ENCODE measurements around the gene ABCD1.

DNA sequence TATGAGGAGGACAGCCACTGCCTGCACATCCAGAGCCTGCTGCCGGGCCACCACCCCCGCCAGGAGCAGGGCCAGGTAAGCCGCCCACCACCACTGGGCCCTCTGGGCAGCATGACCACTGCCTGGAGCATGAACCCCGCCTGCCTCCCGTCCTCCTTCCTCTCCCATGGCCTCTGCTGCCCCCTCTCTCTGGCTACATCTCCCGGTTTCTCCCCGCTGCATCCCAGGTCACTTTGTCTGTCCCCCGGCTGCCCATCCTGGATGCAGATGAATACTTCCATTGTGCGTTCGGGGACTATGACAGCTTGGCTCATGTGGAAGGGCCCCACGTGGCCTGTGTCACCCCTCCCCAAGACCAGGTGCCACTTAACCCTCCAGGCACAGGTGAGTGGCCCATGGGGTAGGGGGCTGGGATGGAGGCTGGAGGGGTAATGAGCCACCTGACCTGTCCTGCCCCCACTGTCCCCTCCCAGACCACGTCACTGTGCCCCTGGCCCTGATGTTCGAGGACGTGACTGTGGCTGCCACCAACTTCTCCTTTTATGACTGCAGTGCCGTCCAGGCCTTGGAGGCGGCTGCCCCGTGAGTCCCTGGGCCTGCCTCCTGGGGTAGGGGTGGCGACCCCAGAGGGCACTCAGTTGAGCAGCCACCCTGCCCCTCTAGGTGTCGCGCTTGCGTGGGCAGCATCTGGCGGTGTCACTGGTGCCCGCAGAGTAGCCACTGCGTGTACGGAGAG, 45.4 kb downstream of the ABCD1 start:
- TF ChIP-seq, protein P1, sequence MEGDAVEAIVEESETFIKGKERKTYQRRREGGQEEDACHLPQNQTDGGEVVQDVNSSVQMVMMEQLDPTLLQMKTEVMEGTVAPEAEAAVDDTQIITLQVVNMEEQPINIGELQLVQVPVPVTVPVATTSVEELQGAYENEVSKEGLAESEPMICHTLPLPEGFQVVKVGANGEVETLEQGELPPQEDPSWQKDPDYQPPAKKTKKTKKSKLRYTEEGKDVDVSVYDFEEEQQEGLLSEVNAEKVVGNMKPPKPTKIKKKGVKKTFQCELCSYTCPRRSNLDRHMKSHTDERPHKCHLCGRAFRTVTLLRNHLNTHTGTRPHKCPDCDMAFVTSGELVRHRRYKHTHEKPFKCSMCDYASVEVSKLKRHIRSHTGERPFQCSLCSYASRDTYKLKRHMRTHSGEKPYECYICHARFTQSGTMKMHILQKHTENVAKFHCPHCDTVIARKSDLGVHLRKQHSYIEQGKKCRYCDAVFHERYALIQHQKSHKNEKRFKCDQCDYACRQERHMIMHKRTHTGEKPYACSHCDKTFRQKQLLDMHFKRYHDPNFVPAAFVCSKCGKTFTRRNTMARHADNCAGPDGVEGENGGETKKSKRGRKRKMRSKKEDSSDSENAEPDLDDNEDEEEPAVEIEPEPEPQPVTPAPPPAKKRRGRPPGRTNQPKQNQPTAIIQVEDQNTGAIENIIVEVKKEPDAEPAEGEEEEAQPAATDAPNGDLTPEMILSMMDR (IDR thresholded peaks at IDR 0.05), result no peak
- TF ChIP-seq POLR2AphosphoS5 (IDR thresholded peaks at IDR 0.05), result no peak

All from esophagus muscularis mucosa (tissue), 3 donors.